K562 (cell line): ENCODE measurements around the gene SMIM13. TPM values are rescaled to one million over a fixed set of nuclear protein-coding genes. Genes with fewer than 3 reads are reported as not detected.

Experiments used
- ATAC-seq: fragments of 200-7000 bp; cut with Tn5 transposase; 3 replicates; pipeline ENCODE4 v1.9.1; 2020; ENCODE audit warnings: moderate library complexity
- BruUV-seq: library from RNA; stranded (reverse); fragments of 400-500 nt; replicated peaks from 2 replicates; lab custom pipeline; 2021; lab: Mats Ljungman, UMichigan
- CTCF ChIA-PET: fragments of 300-600 bp; formaldehyde crosslinking; extraction: SDS; loops from one replicate; lab custom pipeline; 2021; ENCODE audit warnings: low intra/inter-chr PET ratio; lab: Yijun Ruan, JAX
- POLR2A ChIA-PET: fragments of 300-600, 350-650 bp; sonication (Branson Sonifier 250); formaldehyde crosslinking; extraction: SDS; loops from one replicate; lab custom pipeline; 2021; ENCODE audit warnings: antibody characterized with exemption, inconsistent platforms; lab: Yijun Ruan, JAX
- DNase-seq, 4 experiments: peaks; one replicate each; pipeline versions ENCODE4 v3.0.0 to v3.0.0-alpha.2; 2011 to 2018; ENCODE audit warnings: low spot score in 3 of 4, mixed read lengths in 3 of 4; ENCODE audit errors: extremely low read depth in 1 of 4
- FAIRE-seq: peaks from 2 replicates; lab custom pipeline; 2011; peaks lifted over from hg19 to GRCh38; lab: Jason Lieb, UNC
- H2AFZ ChIP-seq: 2 replicates; pipeline ENCODE4 v1.6.0; 2011; ENCODE audit warnings: low read depth, low read length, control low read depth, inconsistent platforms
- H3K27ac ChIP-seq: fragments of 200-600 bp; 3 replicates; pipeline ENCODE4 v1.8.0; 2011; ENCODE audit warnings: low read depth, mild to moderate bottlenecking, control low read depth, inconsistent platforms, low read length, moderate library complexity, mixed read lengths; ENCODE audit errors: extremely low read depth
- H3K27me3 ChIP-seq, 2 experiments: fragments of 300-600 bp in 1 of 2; 2 replicates in 1 of 2; 3 replicates in 1 of 2; pipeline versions ENCODE4 v1.6.0 to v1.8.0; 2011; ENCODE audit warnings: inconsistent platforms in 2 of 2, low read length in 2 of 2, mild to moderate bottlenecking in 1 of 2, mixed read lengths in 1 of 2, moderate library complexity in 1 of 2; ENCODE audit not compliant: control insufficient read depth in 2 of 2, insufficient read depth in 2 of 2
- H3K36me3 ChIP-seq: fragments of 300-600 bp; 3 replicates; pipeline ENCODE4 v1.8.0; 2011; ENCODE audit warnings: mild to moderate bottlenecking, low read length, inconsistent platforms; ENCODE audit not compliant: control insufficient read depth, insufficient read depth
- H3K4me1 ChIP-seq, 2 experiments: fragments of 200-600 bp in 1 of 2; replicated peaks in 1 of 2; 2 replicates in 1 of 2; 3 replicates in 1 of 2; pipeline versions ENCODE4 v1.5.1 to v1.8.0; 2011; ENCODE audit warnings: inconsistent platforms in 2 of 2, low read length in 2 of 2, mild to moderate bottlenecking in 1 of 2, mixed read lengths in 1 of 2, moderate library complexity in 1 of 2; ENCODE audit not compliant: control insufficient read depth in 2 of 2, insufficient read depth in 2 of 2
- H3K4me2 ChIP-seq: 2 replicates; pipeline ENCODE4 v1.6.1; 2011; ENCODE audit warnings: low read length, control low read depth, inconsistent platforms, mixed read lengths; ENCODE audit not compliant: insufficient read depth
- H3K4me3 ChIP-seq: fragments of 200-600 bp; sonication (generic), shearing (Covaris generic); 2 replicates; pipeline ENCODE4 v1.5.1; 2016; ENCODE audit warnings: control low read depth, inconsistent platforms
- H3K79me2 ChIP-seq: fragments of 200-600 bp; 3 replicates; pipeline ENCODE4 v1.8.0; 2011; ENCODE audit warnings: low read length, inconsistent platforms; ENCODE audit not compliant: control insufficient read depth, insufficient read depth
- H3K9ac ChIP-seq, 2 experiments: 2 replicates each; pipeline versions ENCODE4 v1.6.0 to v1.6.1; 2011; ENCODE audit warnings: low read depth in 2 of 2, low read length in 2 of 2, control low read depth in 1 of 2, inconsistent platforms in 1 of 2, mild to moderate bottlenecking in 1 of 2, mixed read lengths in 1 of 2; ENCODE audit not compliant: insufficient read depth in 1 of 2
- H3K9me1 ChIP-seq: one replicate; pipeline ENCODE4 v1.6.0; 2011; ENCODE audit warnings: inconsistent platforms, mild to moderate bottlenecking, low read length, moderate library complexity; ENCODE audit not compliant: control insufficient read depth, insufficient read depth
- H3K9me3 ChIP-seq: replicated peaks from 2 replicates; pipeline ENCODE4 v1.5.1; 2011; ENCODE audit warnings: low read depth, low read length, inconsistent platforms; ENCODE audit not compliant: control insufficient read depth, insufficient read depth
- H4K20me1 ChIP-seq: replicated peaks from 2 replicates; pipeline ENCODE4 v1.6.1; 2011; ENCODE audit warnings: low read length, inconsistent platforms, mixed read lengths; ENCODE audit not compliant: control insufficient read depth, insufficient read depth
- ESRRA ChIP-seq: fragments of 450-650 bp; IDR thresholded peaks from 2 replicates; pipeline ENCODE4 v1.6.1; 2014; ENCODE audit warnings: low read depth, mild to moderate bottlenecking, moderate library complexity, borderline replicate concordance
- SOX6 ChIP-seq: fragments of 450-650 bp; IDR thresholded peaks from 2 replicates; pipeline ENCODE4 v1.6.1; 2014; ENCODE audit warnings: mild to moderate bottlenecking
- TEAD1 ChIP-seq, 2 experiments: fragments of 450-650 bp in 1 of 2; sonication (generic) in 1 of 2; formaldehyde crosslinking; IDR thresholded peaks; 2 replicates each; pipeline versions ENCODE4 v1.4.0 to v1.8.0; 2020 to 2022; ENCODE audit warnings: mild to moderate bottlenecking in 2 of 2, missing genetic modification reagents in 1 of 2
- TRIM24 ChIP-seq, 2 experiments: fragments of 450-650 bp; IDR thresholded peaks; 2 replicates each; pipeline ENCODE4 v1.6.1; 2016
- ZNF124 ChIP-seq: sonication (generic); formaldehyde crosslinking; IDR thresholded peaks from 2 replicates; pipeline ENCODE4 v1.8.1; 2022; ENCODE audit warnings: missing genetic modification reagents
- WGBS: fragments of 100-300 bp; shearing (Covaris generic); methylation state at CpG from one replicate; pipeline ENCODE4 v1.1.6; 2016; ENCODE audit warnings: low coverage, mixed read lengths; ENCODE audit not compliant: insufficient coverage; ENCODE audit errors: missing lambda C conversion rate; 5-methylcytosine and 5-hydroxymethylcytosine counted together
- in situ Hi-C: fragments of 300-500 bp; cut with MboI; formaldehyde crosslinking; loops from 4 replicates; pipeline ENCODE4 v1.15.0; 2018; ENCODE audit warnings: inconsistent platforms, mixed read lengths
- intact Hi-C: fragments of 100-400 bp; cut with micrococcal nuclease; formaldehyde crosslinking; loops from 2 replicates; pipeline ENCODE4 v1.14.2; 2022
- polyA plus RNA-seq, 8 experiments: library from polyadenylated mRNA; depleted of rRNA in 4 of 8; stranded (reverse) in 5 of 8; unstranded in 3 of 8; fragments of >200 nt; fragmentation: Nextera tagmentation in 2 of 8; fragmentation: Illumina TruSeq in 1 of 8; extraction: Ambion mirVana in 2 of 8; extraction: Trizol in 1 of 8; gene quantifications; 2 replicates each; pipeline versions ENCODE4 v1.2.1 to v1.2.3, GENCODE V29; 2011 to 2014; ENCODE audit warnings: inconsistent platforms in 1 of 8, missing spikeins in 1 of 8
- total RNA-seq, 7 experiments: library from RNA; depleted of rRNA in 6 of 7; stranded (reverse); fragments of >200 nt in 6 of 7; fragmentation: Illumina TruSeq in 2 of 7; extraction: Trizol in 2 of 7; gene quantifications; 2 replicates each; pipeline versions ENCODE4 v1.2.1 to v1.2.3, GENCODE V29; 2011 to 2021; ENCODE audit warnings: low replicate concordance in 1 of 7
- TF ChIP-seq, protein P1 (sequence below): fragments of 450-650 bp; IDR thresholded peaks from 2 replicates; pipeline ENCODE4 v1.6.1; 2016
- TF ChIP-seq, protein P2 (sequence below), 2 experiments: IDR thresholded peaks in 1 of 2; conservative IDR thresholded peaks in 1 of 2; 2 replicates each; pipeline ENCODE4 v1.6.1; 2016; ENCODE audit warnings: low read depth in 2 of 2, mild to moderate bottlenecking in 1 of 2, missing compliant biosample characterization in 1 of 2, missing genetic modification characterization in 1 of 2, moderate library complexity in 1 of 2

SMIM13 gene
- total and polyA plus RNA-seq, 9 of the 15 experiments (the other 6 are each of a cell fraction or from before 2014, with no cell fraction given) = 5.5 to 24.8 (median 11.7) TPM

DNA sequence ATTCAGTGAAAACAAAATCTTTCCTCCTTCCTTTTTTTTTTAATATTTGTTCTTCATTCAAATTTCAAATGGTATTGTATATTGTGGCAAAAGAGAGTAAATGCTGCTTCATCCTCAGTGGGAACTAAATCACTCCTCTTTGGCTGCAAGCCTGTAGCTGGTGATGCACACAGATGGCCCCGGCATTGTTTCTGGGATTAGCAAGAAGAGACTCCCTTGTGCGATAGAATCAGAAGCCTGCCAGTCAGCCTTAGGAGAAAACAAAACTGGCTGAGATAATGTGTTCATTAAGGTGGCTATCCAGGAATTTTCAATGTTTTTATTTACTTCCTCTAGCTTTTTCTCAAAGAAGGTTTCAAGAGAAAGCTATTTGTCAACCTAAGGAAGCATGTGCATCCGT, 28.8 kb upstream of the SMIM13 start:
- Histone ChIP-seq H2AFZ (no peak overlapping the region), H3K9me3 (no peaks in the 10 kb centered on the region), H3K9me1 (no peaks in the 10 kb centered on the region), H4K20me1 (no peaks in the 10 kb centered on the region), H3K9ac (no peak overlapping the region), H3K36me3 (no peaks in the 10 kb centered on the region), H3K27ac (no peak overlapping the region), H3K4me2 (no peak overlapping the region), H3K27me3 (peaks cover 0 to 2% of the 10 kb centered on the region in 2 experiments; a peak in 1 of 5 replicates), H3K4me1 (peaks cover 3% of the 10 kb centered on the region in 2 experiments; a peak in 3 of 5 replicates), H3K79me2 (no peaks in the 10 kb centered on the region), H3K4me3 (no peak overlapping the region)
- FAIRE-seq (no peak), ATAC-seq (no peak), DNase-seq (no peak)
- TF ChIP-seq TRIM24 (IDR thresholded peaks at IDR 0.05) = no peak
- TF ChIP-seq, protein P1, sequence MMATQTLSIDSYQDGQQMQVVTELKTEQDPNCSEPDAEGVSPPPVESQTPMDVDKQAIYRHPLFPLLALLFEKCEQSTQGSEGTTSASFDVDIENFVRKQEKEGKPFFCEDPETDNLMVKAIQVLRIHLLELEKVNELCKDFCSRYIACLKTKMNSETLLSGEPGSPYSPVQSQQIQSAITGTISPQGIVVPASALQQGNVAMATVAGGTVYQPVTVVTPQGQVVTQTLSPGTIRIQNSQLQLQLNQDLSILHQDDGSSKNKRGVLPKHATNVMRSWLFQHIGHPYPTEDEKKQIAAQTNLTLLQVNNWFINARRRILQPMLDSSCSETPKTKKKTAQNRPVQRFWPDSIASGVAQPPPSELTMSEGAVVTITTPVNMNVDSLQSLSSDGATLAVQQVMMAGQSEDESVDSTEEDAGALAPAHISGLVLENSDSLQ = 0 out of 2 replicates have a peak, but pooled peaks have one; percentile 31
- TF ChIP-seq, protein P2, sequence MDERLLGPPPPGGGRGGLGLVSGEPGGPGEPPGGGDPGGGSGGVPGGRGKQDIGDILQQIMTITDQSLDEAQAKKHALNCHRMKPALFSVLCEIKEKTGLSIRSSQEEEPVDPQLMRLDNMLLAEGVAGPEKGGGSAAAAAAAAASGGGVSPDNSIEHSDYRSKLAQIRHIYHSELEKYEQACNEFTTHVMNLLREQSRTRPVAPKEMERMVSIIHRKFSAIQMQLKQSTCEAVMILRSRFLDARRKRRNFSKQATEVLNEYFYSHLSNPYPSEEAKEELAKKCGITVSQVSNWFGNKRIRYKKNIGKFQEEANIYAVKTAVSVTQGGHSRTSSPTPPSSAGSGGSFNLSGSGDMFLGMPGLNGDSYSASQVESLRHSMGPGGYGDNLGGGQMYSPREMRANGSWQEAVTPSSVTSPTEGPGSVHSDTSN (CRISPR knock-in tag; IDR thresholded peaks at IDR 0.05; ENCODE audit: low read depth) = no peak
- TF ChIP-seq, protein P2 (tag; conservative IDR thresholded peaks at IDR 0.05; ENCODE audit: low read depth) = peak; percentile 29; the same call in 1 of the 2 replicates
- TF ChIP-seq TEAD1 (CRISPR knock-in tag; IDR thresholded peaks at IDR 0.05) = peak in 1 of 2 experiments; percentile 28; a peak in 1 of 4 replicates
- no peak for TF ChIP-seq ZNF124
- peak; percentile 70 for TF ChIP-seq SOX6
- TF ChIP-seq ESRRA = no peak
- in situ Hi-C loops = loop anchor here (5.0 kb wide), 2 partner anchors 108 to 588 kb away; no protein-coding TSS in a partner anchor
- WGBS = 10% methylated on average over 3 of the region's 3 CpGs
- POLR2A ChIA-PET = interaction anchor here (0.7 to 2.4 kb wide), 5 partner anchors 8 to 260 kb away, joined by 3 to 6 read pairs (median 4); no protein-coding TSS in a partner anchor
- intact Hi-C loops = loop anchor here (10.0 kb wide), 1 partner anchor 510 kb away; no protein-coding TSS in a partner anchor
- CTCF ChIA-PET = interaction anchor here (0.6 to 0.7 kb wide), 3 partner anchors 33 to 753 kb away, joined by 3 to 5 read pairs (median 5); no protein-coding TSS in a partner anchor
- no TSS peak for BruUV-seq
